ENCODE measurements around the gene ELP4.

Gene ELP4

GRCh38 chr11:31780480-31780971 is 271.0 kb downstream of the ELP4 start:
- TF ChIP-seq CTCF (IDR thresholded peaks at IDR 0.05; ENCODE audit: low read depth, low read length): no peak

GRCh38 chr11:31782257-31782656 is 272.7 kb downstream of the ELP4 start:
- Histone ChIP-seq H3K27me3 (no peaks in the 10 kb centered on the region), H3K4me3 (ENCODE audit: low read depth, low read length) (no peak overlapping the region), H3K4me1 (no peaks in the 10 kb centered on the region), H3K9me3 (no peaks in the 10 kb centered on the region), H3K36me3 (no peaks in the 10 kb centered on the region)
- DNase-seq: no peak
- no peak for TF ChIP-seq CTCF (IDR thresholded peaks at IDR 0.05; ENCODE audit: low read depth, low read length)

More at GRCh38 chr11:31780480-31780971, 271.0 kb downstream of the ELP4 start:
- H3K27me3 ChIP-seq: no peaks in the 10 kb centered on the region
- H3K9me3 ChIP-seq: no peaks in the 10 kb centered on the region
- no peak overlapping the region for H3K4me3 ChIP-seq (ENCODE audit: low read depth, low read length)
- no peaks in the 10 kb centered on the region for H3K4me1 ChIP-seq
- no peak for DNase-seq
- no peaks in the 10 kb centered on the region for H3K36me3 ChIP-seq

- H3K36me3 ChIP-seq: no peaks in the 10 kb centered on the region
- H3K4me1 ChIP-seq: no peaks in the 10 kb centered on the region
- DNase-seq: no peak
- no peaks in the 10 kb centered on the region for H3K27me3 ChIP-seq
- no peak overlapping the region for H3K4me3 ChIP-seq (ENCODE audit: low read depth, low read length)
- TF ChIP-seq CTCF (IDR thresholded peaks at IDR 0.05; ENCODE audit: low read depth, low read length): no peak
- H3K9me3 ChIP-seq: no peaks in the 10 kb centered on the region
Observed at GRCh38 chr11:31783252-31783651, 273.7 kb downstream of the ELP4 start.

GRCh38 chr11:31784611-31785010 is 275.0 kb downstream of the ELP4 start:
- no peak for DNase-seq
- Histone ChIP-seq H3K4me3 (ENCODE audit: low read depth, low read length) (no peak overlapping the region), H3K4me1 (no peaks in the 10 kb centered on the region), H3K9me3 (no peaks in the 10 kb centered on the region), H3K36me3 (no peaks in the 10 kb centered on the region), H3K27me3 (no peaks in the 10 kb centered on the region)
- TF ChIP-seq CTCF (IDR thresholded peaks at IDR 0.05; ENCODE audit: low read depth, low read length): no peak

GRCh38 chr11:31786996-31787685 is 277.6 kb downstream of the ELP4 start:
- Histone ChIP-seq H3K9me3 (no peaks in the 10 kb centered on the region), H3K4me1 (no peaks in the 10 kb centered on the region), H3K36me3 (no peaks in the 10 kb centered on the region), H3K27me3 (no peaks in the 10 kb centered on the region), H3K4me3 (ENCODE audit: low read depth, low read length) (no peak overlapping the region)
- DNase-seq: no peak
- no peak for TF ChIP-seq CTCF (IDR thresholded peaks at IDR 0.05; ENCODE audit: low read depth, low read length)

GRCh38 chr11:31788085-31788484 is 278.5 kb downstream of the ELP4 start:
- Histone ChIP-seq H3K4me1 (no peaks in the 10 kb centered on the region), H3K9me3 (no peaks in the 10 kb centered on the region), H3K27me3 (no peaks in the 10 kb centered on the region), H3K36me3 (no peaks in the 10 kb centered on the region), H3K4me3 (ENCODE audit: low read depth, low read length) (no peak overlapping the region)
- no peak for DNase-seq
- no peak for TF ChIP-seq CTCF (IDR thresholded peaks at IDR 0.05; ENCODE audit: low read depth, low read length)

Measured in BE2C (cell line).